DOHH2 (cell line): ENCODE measurements around the gene TRAF3.

Experiments
- H3F3A ChIP-seq: fragments of 200-600 bp; sonication (generic), shearing (Covaris generic); 2 replicates; pipeline ENCODE4 v1.6.0; 2016; ENCODE audit warnings: antibody characterized with exemption, mild to moderate bottlenecking; ENCODE audit not compliant: control insufficient read depth, insufficient read depth
- H3K27ac ChIP-seq: fragments of 200-600 bp; sonication (generic); 2 replicates; pipeline ENCODE4 v1.5.1; 2014; ENCODE audit warnings: low read depth, mild to moderate bottlenecking, low read length, moderate library complexity
- H3K27me3 ChIP-seq: fragments of 200-600 bp; sonication (generic); 2 replicates; pipeline ENCODE4 v1.6.1; 2014; ENCODE audit warnings: mild to moderate bottlenecking, low read length, mixed read lengths; ENCODE audit not compliant: control insufficient read depth
- H3K36me3 ChIP-seq: fragments of 200-600 bp; sonication (generic); 2 replicates; pipeline ENCODE4 v1.6.1; 2014; ENCODE audit warnings: mild to moderate bottlenecking, low read length, moderate library complexity, mixed read lengths; ENCODE audit not compliant: control insufficient read depth
- H3K4me1 ChIP-seq: fragments of 200-600 bp; sonication (generic); 2 replicates; pipeline ENCODE4 v1.6.1; 2014; ENCODE audit warnings: mild to moderate bottlenecking, low read length, mixed read lengths; ENCODE audit not compliant: control insufficient read depth
- H3K4me2 ChIP-seq: fragments of 200-600 bp; sonication (generic); 2 replicates; pipeline ENCODE4 v1.6.0; 2014; ENCODE audit warnings: mild to moderate bottlenecking, low read length, moderate library complexity
- H3K4me3 ChIP-seq: fragments of 200-600 bp; sonication (generic); 2 replicates; pipeline ENCODE4 v1.5.1; 2014; ENCODE audit warnings: mild to moderate bottlenecking, low read length, mixed read lengths
- H3K79me2 ChIP-seq: fragments of 200-600 bp; sonication (generic); 2 replicates; pipeline ENCODE4 v1.6.1; 2014; ENCODE audit warnings: mild to moderate bottlenecking, low read length, mixed read lengths; ENCODE audit not compliant: control insufficient read depth
- H3K9me2 ChIP-seq: fragments of 200-600 bp; sonication (generic); replicated peaks from 2 replicates; pipeline ENCODE4 v1.6.1; 2014; ENCODE audit warnings: mild to moderate bottlenecking, low read length, mixed read lengths; ENCODE audit not compliant: control insufficient read depth
- H3K9me3 ChIP-seq: fragments of 200-600 bp; sonication (generic); 2 replicates; pipeline ENCODE4 v1.6.1; 2014; ENCODE audit warnings: antibody characterized with exemption, low read length, mixed read lengths; ENCODE audit not compliant: control insufficient read depth, insufficient read depth
- H4K20me1 ChIP-seq: fragments of 200-600 bp; sonication (generic); 2 replicates; pipeline ENCODE4 v1.6.0; 2014; ENCODE audit warnings: low read depth, mild to moderate bottlenecking, antibody characterized with exemption, low read length, moderate library complexity; ENCODE audit not compliant: control insufficient read depth, insufficient read depth
- CTCF ChIP-seq: fragments of 200-600 bp; sonication (generic); IDR thresholded peaks from one replicate; pipeline ENCODE4 v1.5.1; 2014; ENCODE audit warnings: antibody characterized with exemption, mild to moderate bottlenecking, low read depth, low read length; ENCODE audit not compliant: poor library complexity, severe bottlenecking
- EZH2phosphoT487 ChIP-seq: fragments of 200-600 bp; sonication (generic); IDR thresholded peaks from 2 replicates; pipeline ENCODE4 v1.6.1; 2017; ENCODE audit warnings: borderline replicate concordance, mild to moderate bottlenecking, antibody characterized with exemption, low read length, moderate library complexity, mixed read lengths

The TRAF3 gene

GRCh38 chr14:102952276-102952675 is 175.0 kb downstream of the TRAF3 start:
- no peak overlapping the region for H3K27ac ChIP-seq
- H3K27me3 ChIP-seq, result no peaks in the 10 kb centered on the region
- no peaks in the 10 kb centered on the region for H3K36me3 ChIP-seq
- no peak overlapping the region for H3K4me3 ChIP-seq
- H3K4me2 ChIP-seq, result no peak overlapping the region
- H3K4me1 ChIP-seq, result peaks cover 24% of the 10 kb centered on the region
- H4K20me1 ChIP-seq, result no peaks in the 10 kb centered on the region
- no peaks in the 10 kb centered on the region for H3K9me2 ChIP-seq
- H3F3A ChIP-seq, result 0 out of 2 replicates have a peak, but pooled peaks cover 2% of the 10 kb centered on the region
- no peaks in the 10 kb centered on the region for H3K9me3 ChIP-seq
- TF ChIP-seq CTCF, result no peak
- no peak for TF ChIP-seq EZH2phosphoT487
- H3K79me2 ChIP-seq, result no peaks in the 10 kb centered on the region

- no peaks in the 10 kb centered on the region for H3K27me3 ChIP-seq
- H3F3A ChIP-seq, result 0 out of 2 replicates have a peak, but pooled peaks cover 2% of the 10 kb centered on the region
- H3K9me3 ChIP-seq, result no peaks in the 10 kb centered on the region
- H3K4me2 ChIP-seq, result no peak overlapping the region
- H3K9me2 ChIP-seq, result no peaks in the 10 kb centered on the region
- H3K4me3 ChIP-seq, result no peak overlapping the region
- no peaks in the 10 kb centered on the region for H4K20me1 ChIP-seq
- no peak overlapping the region for H3K27ac ChIP-seq
- no peak for TF ChIP-seq CTCF
- no peak for TF ChIP-seq EZH2phosphoT487
- no peaks in the 10 kb centered on the region for H3K36me3 ChIP-seq
- H3K4me1 ChIP-seq, result peaks cover 18% of the 10 kb centered on the region
- no peaks in the 10 kb centered on the region for H3K79me2 ChIP-seq
Observed at GRCh38 chr14:102953100-102953499, 175.9 kb downstream of the TRAF3 start.

- Histone ChIP-seq H3K79me2 (no peaks in the 10 kb centered on the region), H3K9me2 (no peaks in the 10 kb centered on the region), H3K36me3 (no peaks in the 10 kb centered on the region), H3K4me3 (no peak overlapping the region), H3K27ac (no peak overlapping the region), H3F3A (0 out of 2 replicates have a peak, but pooled peaks cover 2% of the 10 kb centered on the region), H4K20me1 (no peaks in the 10 kb centered on the region), H3K27me3 (no peaks in the 10 kb centered on the region), H3K4me2 (no peak overlapping the region), H3K9me3 (no peaks in the 10 kb centered on the region), H3K4me1 (peaks cover 10% of the 10 kb centered on the region)
- no peak for TF ChIP-seq CTCF
- no peak for TF ChIP-seq EZH2phosphoT487
Observed at GRCh38 chr14:102954081-102954789, 177.0 kb downstream of the TRAF3 start.
